ENCODE results near the gene LRRC31.

The LRRC31 gene

DNA sequence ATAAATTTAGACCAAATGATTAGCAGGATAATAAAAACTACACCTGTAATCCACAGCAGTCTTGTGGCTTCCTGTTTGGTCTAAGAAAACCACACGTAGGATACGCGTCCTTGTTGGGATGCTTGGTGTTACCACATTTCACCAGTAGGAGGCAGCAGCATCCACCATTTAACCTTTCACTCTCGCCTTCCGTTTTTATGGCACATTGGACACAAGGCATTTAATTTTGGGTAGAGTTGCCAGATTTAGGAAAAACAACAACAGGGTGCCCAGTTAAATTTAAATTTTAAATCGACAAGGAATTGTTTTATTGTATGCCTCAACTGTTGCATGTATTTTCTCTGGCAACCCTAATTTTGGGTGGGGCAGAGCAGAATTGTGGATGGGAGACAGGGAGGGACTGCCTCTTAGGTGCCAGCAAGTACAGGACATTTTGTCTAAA is 6.3 kb downstream of the LRRC31 start:
- peak; percentile 65 for DNase-seq (ENCODE audit: low read depth)

DNA sequence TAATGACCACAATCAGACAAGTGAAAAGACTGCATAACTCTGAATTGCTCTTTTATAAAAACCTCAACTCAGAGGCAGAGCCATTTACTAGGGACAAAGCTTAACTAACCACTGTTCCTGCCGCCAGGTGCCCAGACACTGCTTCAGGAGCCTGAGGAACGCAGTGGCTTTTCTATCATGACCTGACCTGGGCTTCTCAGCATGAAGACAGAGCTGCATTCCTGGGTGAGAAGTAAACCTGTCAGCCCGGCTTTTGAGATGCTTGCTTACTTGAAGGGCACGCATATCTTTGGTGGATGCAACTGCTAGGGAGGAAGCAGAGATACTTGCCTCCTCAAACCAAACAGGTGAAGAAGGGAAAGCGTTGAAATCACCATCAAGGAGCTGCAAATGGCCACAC is 7.9 kb downstream of the LRRC31 start:
- no peak for DNase-seq (ENCODE audit: low read depth)

DNA sequence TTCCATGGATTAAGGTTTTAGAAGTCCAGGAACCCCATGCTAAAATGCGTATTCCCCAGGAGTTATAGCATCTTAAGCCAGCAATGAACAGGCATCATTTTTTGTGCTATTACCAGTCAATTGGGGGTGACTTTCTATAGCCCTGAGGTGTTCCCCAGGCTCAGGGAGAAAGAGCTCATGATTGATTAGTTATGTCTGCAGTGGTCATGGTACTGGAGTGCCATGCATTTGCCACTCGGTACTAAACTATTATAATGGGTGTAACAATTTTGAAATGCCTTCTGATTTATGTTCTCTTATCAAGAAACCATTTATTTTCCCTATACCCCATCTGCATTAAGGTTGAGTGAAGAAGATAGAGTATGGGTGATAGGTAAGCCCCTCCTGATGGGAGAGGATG is 11.9 kb downstream of the LRRC31 start:
- DNase-seq (ENCODE audit: low read depth), result no peak

DNA sequence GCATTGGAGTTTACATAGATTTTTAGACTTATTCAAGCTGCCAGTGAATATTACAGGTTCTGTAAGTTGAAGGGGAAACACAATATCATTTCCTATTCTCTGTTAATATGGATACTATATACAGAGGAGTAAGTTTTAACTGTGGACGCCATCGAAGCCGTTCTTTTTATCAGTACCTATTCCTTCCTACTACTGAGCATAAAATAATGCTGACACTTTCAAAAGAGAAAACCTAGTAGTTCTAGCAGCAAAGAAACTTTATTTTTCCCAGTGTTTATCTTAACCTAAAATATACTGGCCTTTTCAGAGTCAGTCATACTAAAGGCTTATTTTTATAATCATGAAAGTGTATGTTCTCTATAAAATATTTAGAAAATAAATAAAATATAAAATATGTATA is 14.2 kb downstream of the LRRC31 start:
- DNase-seq (ENCODE audit: low read depth), result no peak

DNA sequence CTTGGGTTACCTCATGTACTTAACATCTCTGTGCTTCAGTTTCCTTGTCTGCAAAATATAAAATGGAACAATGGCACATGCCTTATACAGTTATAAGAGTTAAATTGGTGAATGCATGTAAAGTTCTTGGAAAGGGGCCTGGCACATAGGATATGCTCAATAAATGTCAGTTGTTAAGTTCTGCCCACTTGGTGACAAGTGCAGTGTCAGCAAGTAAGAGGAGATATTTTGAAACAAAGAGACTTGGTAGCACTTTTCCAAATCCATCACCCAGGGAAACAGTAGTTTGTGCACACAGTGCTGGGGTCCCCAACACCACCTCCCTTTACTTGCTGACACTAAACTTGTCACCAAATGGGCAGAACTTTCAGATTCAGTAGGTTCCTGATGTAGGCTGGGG is 19.1 kb downstream of the LRRC31 start:
- DNase-seq (ENCODE audit: low read depth), result no peak

DNA sequence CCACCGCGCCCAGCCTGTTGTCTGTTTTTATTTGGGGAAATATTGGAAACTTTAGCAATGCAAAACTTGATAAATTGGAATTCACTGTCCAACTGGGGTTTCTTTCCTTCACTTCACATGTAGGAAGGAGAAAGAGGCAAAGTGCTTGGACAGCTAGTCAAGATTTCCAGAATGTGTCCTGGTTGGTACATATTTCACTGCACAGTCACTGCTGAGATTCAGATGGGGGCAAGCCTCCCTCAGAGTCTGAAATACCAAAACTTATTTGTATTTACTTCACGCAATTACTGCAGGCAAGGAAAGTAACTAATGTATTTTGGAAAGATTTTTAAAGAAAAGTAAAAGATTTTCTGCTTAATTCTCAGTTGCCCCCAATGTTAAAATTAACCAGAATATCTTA is 21.0 kb downstream of the LRRC31 start:
- DNase-seq (ENCODE audit: low read depth), result no peak

DNA sequence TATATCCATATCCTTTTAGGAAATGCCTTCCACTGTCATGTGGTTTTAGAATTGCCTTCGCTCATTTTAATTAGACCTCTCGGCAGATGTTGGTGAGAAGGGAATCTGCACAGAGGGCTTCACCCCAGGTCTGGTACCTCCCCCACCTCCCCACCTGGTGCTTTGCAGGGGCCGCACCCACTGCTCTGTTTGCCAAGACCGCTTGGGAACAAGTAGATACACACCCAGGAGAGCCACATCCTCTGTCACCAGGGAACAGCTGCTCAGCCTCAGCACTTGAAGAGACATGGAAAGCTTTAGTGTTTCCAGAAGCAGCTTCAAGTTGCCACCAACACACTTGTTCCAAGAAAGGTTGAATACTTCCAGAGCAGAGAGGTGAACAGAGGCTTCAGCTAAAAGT is 21.8 kb downstream of the LRRC31 start:
- no peak for DNase-seq (ENCODE audit: low read depth)

DNA sequence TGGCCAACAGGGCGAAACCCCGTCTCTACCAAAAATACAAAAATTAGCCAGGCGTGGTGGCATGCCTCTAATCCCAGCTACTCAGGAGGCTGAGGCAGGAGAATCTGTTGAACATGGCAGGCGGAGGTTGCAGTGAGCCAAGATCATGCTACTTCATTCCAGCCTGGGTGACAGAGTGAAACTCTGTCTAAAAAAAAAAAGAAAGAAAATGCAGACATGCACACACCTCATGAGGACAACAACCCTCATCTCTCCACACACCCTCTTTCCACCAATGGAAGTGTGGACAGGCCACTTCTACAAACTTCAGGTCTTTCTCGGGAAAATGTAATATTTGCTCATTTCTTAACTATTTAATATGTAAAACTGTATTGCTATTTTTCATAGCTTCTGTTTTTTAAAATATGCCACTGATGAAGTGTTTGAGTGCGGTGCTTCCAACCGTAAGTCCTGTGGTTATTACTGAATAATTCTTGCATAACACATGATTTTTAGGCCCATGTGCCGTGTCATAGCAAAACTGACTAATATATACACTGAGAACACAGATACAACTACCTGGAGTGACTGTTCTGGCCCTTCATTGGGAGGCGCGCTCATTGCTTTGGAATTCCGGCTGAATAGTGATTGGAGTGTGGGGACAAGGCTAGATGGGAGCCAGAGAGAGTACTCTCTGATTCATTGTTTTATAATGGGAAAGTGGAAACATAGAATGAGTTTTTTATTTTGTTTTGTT is 23.1 kb downstream of the LRRC31 start:
- peak; percentile 75 for DNase-seq (ENCODE audit: low read depth)

DNA sequence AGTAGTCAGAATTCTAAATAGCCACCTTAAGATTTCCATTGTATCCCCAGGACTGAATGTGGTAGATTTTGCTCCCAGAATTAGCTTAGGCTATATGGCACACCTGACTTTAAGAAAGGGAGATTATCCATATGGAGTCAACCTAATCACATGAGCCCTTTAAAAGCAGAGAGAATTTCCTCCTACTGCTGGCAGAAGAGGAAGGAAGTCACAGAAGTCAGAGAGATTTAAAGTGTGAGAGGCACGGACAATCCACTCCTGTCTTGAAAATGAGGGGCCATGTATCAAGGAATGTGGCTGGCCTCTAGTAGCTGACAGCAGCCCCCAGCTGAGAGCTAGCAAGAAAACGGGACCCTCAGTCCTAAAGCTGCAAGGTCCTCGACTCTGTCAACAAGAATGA is 26.8 kb downstream of the LRRC31 start:
- no peak for DNase-seq (ENCODE audit: low read depth)

DNA sequence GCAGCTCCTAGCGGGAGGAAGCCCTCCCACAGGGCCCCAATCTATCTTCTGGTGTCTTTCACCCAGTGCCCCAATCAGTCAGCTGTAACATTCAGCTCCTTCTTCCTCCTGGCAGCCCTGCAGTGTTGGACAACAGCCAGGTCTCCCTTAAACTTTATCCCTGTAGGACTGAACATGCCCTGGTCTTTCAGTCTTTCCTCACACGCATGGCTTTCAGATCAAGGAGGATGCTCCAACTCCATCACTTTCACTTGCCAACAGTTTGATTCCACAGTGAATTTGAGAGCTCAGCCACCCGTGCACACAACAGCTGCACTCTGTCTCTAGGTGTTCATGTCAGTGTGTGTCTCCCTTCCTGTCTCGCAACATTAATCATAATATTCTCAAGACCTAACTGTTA is 28.6 kb downstream of the LRRC31 start:
- DNase-seq (ENCODE audit: low read depth), result no peak

DNA sequence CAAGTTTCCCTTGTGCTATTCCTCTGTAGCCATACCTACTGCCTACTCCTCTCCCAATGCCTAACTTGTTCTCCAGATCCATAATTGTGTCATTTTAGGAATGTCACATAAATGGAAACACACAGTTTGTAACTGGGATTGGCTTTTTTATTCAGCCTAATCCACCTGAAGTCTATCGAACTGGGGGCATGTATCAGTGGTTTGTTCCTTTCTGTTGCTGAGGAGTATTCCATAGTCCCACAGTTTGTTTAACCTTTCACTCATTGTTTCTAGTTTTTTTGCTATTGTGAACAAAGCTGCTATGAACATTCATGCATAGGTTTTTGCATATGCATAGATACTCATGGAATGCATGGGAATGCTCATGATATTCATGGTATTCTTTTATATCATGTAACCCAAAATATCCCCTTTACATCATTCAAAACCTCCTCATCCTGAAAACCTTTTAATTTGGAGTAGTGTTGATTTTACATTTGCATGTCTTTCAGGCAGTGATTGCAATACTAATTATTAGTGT is 31.2 kb downstream of the LRRC31 start:
- no peak for DNase-seq (ENCODE audit: low read depth)

DNA sequence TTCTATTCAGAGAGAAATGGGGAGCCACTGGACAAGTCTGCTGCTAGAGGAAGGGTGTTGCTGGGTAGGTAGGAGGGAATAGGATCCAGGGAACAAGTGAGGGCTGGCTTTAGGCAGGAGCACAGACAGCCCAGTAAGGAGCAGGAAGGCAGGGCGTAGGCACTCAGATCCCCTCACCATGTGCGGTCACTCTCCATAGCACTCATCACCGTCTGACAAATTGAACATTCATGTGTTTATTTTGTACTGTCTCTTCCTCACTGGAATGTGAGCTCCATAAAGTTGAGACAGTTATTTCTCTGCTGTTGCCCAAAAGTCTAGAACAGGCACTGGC is 32.8 kb downstream of the LRRC31 start:
- peak; percentile 40 for DNase-seq (ENCODE audit: low read depth)

DNA sequence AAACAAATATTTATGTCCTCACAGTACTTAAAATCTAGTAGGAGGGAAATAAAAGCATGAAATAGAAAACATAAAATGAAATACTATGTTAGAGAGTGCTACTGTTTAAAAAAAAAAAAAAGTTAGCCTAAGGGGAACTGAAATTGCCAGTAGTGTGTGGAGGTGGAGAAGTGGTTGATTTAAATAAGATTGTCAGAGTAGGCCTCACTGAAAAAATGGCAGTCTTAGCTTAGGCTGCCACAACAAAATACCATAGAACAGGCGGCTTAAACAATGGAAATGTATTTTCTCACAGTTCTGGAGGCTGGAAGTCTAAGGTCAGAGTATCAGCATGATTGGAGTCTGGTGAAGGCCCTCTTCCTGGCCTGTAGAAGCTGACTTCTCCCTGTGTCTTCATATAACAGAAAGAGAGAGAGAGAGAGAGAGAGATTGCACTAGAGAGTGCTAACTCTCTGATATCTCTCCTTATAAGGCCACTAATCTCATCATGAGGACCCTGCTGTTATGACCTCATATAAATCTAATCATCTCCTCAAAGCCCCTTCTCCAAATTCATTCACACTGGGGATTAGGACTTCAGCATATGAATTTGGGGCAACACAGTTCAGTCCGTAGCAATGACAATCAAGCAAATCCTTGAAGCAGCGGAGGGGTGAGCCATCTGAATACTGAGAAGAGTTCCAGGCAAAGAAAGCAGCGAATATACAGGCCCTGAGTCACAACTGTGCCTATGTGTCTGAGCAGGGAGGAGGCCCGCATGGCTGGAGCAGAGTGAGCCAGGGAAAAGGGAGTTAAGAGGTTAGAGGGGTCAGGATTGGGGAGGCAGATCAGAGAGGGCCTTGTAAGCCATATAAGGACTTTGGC is 33.4 kb downstream of the LRRC31 start:
- DNase-seq (ENCODE audit: low read depth), result peak; percentile 39

DNA sequence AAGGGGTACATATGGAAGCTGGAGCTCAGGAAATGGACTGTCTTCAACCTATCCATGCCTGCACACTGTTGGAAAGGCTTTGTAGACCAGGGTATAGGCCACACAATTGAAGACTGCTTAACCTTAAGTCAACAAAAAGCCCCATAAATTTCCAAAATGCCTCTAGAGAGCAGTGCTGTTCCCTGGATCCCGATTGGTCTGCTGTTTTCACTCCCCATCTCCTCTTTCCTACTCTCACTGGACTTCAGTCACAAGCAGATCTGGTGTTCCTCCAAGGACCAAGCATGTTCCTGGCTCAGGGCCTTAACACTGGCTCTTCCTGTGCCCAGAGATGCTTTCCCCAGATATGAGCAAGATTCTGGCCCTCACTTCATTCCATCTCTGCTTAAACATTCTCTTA is 34.2 kb downstream of the LRRC31 start:
- peak; percentile 10 for DNase-seq (ENCODE audit: low read depth)

DNA sequence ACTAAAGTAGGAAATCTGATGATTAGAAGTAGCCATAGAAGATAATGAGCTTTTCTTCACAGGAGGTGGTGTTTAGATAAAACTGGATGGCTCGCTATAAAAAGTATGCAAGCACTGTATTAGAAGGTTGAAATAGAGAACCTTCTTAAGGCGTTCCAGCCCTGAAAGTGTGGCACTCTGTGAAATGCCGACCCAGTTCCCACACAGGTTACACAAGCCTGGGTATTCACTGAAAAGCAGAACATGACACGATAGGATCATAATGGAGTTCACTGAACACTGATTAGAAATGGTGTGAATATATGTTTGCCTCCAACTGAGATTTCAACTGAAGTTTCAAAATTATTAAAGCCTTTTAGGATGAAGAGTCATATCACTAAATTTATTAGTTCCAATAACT is 42.0 kb downstream of the LRRC31 start:
- DNase-seq (ENCODE audit: low read depth), result no peak

DNA sequence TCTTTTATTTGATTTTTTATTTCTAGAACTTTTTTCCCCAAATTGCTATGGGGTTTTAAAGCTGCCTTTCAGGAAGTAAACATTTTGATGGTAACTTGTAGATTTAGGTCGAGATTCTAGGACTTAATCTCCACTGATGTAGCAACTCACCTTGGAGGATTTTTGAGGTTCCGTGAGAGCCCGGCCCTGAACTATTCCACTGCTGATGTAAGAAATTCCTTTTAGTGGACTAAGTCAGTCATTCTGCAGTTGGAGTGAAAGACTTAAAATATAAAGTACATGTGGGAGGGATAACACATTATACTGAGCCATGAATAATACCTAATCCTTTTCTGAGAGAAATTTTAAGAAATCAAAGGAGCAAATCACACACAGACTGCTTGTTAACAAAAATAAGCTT is 44.4 kb downstream of the LRRC31 start:
- DNase-seq (ENCODE audit: low read depth), result no peak

DNA sequence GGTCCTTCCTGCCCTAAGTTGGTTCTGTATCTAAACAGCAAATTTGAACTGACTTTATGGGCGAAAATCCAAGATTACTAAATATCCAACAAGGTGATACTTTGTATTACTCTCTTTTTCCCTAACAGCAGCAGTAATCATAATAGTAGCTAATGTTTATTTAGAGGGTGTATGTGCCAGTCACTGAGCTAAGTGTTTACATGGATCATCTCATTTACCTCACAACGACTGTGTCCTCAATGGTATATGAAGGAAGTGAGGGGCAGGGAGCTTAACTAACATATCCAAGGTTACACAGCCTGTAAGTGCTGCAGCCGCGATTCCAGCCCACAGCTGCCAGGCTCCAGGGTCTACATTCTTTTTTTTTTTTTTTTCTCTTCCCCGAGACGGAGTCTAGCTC is 46.8 kb downstream of the LRRC31 start:
- no peak for DNase-seq (ENCODE audit: low read depth)

DNA sequence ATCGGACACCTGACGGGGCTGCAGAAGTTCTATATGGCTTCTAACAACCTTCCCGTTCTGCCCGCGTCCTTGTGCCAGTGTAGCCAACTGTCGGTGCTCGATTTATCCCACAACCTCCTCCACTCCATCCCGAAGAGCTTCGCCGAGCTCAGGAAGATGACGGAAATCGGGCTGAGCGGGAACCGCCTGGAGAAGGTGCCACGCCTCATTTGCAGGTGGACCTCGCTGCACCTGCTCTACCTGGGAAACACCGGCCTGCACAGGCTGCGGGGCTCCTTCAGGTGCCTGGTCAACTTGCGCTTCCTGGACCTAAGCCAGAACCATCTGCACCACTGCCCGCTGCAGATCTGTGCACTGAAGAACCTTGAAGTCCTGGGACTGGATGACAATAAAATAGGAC is 47.2 kb downstream of the LRRC31 start:
- no peak for DNase-seq (ENCODE audit: low read depth)

DNA sequence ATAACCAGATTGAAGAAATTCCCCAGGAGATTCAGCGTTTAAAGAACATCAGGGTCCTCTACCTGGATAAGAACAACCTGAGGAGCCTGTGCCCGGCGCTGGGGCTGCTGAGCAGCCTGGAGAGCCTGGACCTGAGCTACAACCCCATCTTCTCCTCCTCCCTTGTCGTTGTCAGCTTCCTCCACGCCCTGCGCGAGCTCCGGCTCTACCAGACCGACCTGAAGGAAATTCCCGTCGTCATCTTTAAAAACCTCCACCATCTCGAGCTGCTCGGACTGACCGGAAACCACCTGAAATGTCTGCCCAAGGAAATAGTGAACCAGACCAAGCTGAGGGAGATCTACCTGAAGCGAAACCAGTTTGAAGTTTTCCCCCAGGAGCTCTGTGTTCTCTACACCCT is 47.6 kb downstream of the LRRC31 start:
- no peak for DNase-seq (ENCODE audit: low read depth)

DNA sequence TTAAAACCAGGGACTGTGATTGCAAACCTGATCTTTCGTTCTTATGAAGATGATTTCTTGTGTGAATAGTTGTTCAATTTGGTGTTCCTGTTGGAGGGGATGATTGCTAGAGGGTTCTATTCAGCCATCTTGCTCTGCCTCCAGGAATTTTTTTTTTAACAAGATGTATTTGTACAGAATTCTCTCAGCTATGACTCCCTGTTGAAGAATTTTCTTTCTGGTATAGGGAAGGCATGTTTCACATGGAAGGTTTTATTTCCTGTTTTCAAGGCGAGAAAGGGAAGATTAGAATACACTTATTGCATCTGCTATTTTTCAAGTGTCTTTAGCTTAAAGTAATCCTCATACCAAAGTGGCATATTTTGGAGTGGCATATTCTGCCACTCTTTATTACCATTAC is 51.4 kb downstream of the LRRC31 start:
- DNase-seq (ENCODE audit: low read depth), result peak; percentile 70

DNA sequence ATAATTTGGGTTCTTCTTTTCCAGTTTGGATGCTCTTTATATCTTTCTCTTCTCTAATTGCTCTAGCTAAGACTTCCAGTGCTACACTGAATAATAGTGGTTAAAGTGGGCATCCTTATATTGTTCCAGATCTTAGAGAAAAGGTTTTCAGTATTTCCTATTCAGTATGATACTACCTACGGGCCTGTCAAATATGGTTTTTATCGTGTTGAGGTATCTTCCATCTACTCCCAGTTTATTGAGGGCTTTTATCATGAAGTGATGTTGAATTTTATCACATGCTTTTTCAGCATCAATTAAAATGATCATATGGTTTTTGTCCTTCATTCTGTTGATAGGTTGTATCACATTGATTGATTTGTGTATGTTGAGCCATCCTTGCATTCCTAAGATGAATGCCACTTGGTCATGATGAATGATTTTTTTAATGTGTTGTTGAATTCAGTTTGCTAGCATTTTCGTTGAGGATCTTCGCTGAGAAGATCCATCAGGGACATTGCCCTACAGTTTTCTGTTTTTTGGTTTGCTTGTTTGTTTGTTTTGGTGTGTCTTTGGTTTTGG is 54.1 kb downstream of the LRRC31 start:
- DNase-seq (ENCODE audit: low read depth), result no peak

DNA sequence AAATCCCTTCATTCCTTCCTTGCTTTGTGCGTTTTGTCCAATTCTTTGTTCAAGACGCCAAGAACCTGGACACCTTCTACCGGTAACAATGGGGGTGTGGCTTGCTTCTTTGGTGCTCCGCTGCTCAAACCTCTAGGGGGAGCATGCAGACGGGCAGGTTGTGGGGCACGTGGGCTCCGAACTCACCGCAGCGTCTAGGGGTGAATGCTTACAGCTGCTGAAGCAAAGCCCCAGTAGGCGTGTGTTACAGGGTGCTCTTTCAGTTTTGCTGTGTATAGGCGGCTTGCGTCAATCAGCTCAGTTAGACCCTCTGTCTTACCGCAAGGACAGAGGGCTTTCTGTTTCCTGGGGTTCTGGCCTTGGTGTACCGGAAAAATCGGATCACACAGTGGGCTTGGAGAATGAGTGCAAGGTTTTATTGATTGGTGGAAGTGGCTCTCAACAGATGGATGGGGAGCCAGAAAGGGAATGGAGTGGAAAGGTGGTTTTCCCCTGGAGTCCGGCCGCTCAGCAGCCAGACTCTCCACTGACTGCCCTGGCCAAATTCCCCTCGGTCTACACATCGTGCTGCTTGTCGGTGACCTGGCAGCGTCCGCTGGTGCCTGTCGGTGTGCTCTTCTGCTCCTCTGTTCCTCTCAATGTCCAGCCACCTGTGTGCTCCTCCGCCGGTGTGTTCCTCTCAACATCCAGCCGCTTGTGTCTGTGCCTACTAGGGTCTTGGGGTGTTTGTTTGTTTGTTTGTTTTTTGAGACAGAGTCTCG is 55.8 kb downstream of the LRRC31 start:
- DNase-seq (ENCODE audit: low read depth), result peak; percentile 18

Measured in EH (cell line).